ENCODE measurements around the gene FOCAD.
"Not testable (repeated sequence)": the region's sequence is repeated elsewhere in the genome, so short reads cannot be mapped to it uniquely, and the experiment has no call there.

The FOCAD gene

GRCh38 chr9:20945856-20946255 is 261.8 kb downstream of the FOCAD start:
- H3K4me3 ChIP-seq (ENCODE audit: low read depth, low read length) = no peak overlapping the region
- no peaks in the 10 kb centered on the region for H3K4me1 ChIP-seq
- H3K9me3 ChIP-seq = no peaks in the 10 kb centered on the region
- DNase-seq = no peak
- H3K27me3 ChIP-seq = no peaks in the 10 kb centered on the region
- peaks cover 2% of the 10 kb centered on the region; the same call in 1 of the 2 replicates for H3K36me3 ChIP-seq
- no peak for TF ChIP-seq CTCF (IDR thresholded peaks at IDR 0.05; ENCODE audit: low read depth, low read length)

GRCh38 chr9:20948703-20949102 is 264.6 kb downstream of the FOCAD start:
- TF ChIP-seq CTCF (IDR thresholded peaks at IDR 0.05; ENCODE audit: low read depth, low read length) = no peak
- no peak overlapping the region for H3K4me3 ChIP-seq (ENCODE audit: low read depth, low read length)
- H3K4me1 ChIP-seq = peaks cover 5% of the 10 kb centered on the region; the same call in 1 of the 2 replicates
- no peaks in the 10 kb centered on the region for H3K27me3 ChIP-seq
- no peaks in the 10 kb centered on the region for H3K9me3 ChIP-seq
- H3K36me3 ChIP-seq = peaks cover 9% of the 10 kb centered on the region
- no peak for DNase-seq

- H3K27me3 ChIP-seq = no peaks in the 10 kb centered on the region
- H3K4me1 ChIP-seq = peaks cover 5% of the 10 kb centered on the region; the same call in 1 of the 2 replicates
- DNase-seq = no peak
- H3K4me3 ChIP-seq (ENCODE audit: low read depth, low read length) = no peak overlapping the region
- TF ChIP-seq CTCF (IDR thresholded peaks at IDR 0.05; ENCODE audit: low read depth, low read length) = no peak
- no peaks in the 10 kb centered on the region for H3K9me3 ChIP-seq
- peaks cover 9% of the 10 kb centered on the region for H3K36me3 ChIP-seq
Measured at GRCh38 chr9:20950707-20951106, 266.6 kb downstream of the FOCAD start.

GRCh38 chr9:20962536-20963225 is 278.6 kb downstream of the FOCAD start:
- Histone ChIP-seq H3K4me3 (ENCODE audit: low read depth, low read length) (no peak overlapping the region), H3K36me3 (no peaks in the 10 kb centered on the region), H3K27me3 (no peaks in the 10 kb centered on the region), H3K4me1 (no peaks in the 10 kb centered on the region), H3K9me3 (no peaks in the 10 kb centered on the region)
- DNase-seq = no peak
- no peak for TF ChIP-seq CTCF (IDR thresholded peaks at IDR 0.05; ENCODE audit: low read depth, low read length)

GRCh38 chr9:20972684-20973083 is 288.6 kb downstream of the FOCAD start:
- Histone ChIP-seq H3K27me3 (no peaks in the 10 kb centered on the region), H3K4me1 (no peaks in the 10 kb centered on the region), H3K36me3 (no peaks in the 10 kb centered on the region), H3K9me3 (no peaks in the 10 kb centered on the region), H3K4me3 (ENCODE audit: low read depth, low read length) (no peak overlapping the region)
- no peak for TF ChIP-seq CTCF (IDR thresholded peaks at IDR 0.05; ENCODE audit: low read depth, low read length)
- DNase-seq = no peak

GRCh38 chr9:20973246-20973947 is 289.3 kb downstream of the FOCAD start:
- H3K27me3 ChIP-seq; DNase-seq; H3K36me3 ChIP-seq; H3K4me1 ChIP-seq; H3K9me3 ChIP-seq; H3K4me3 ChIP-seq (ENCODE audit: low read depth, low read length): not testable (repeated sequence)

GRCh38 chr9:20974191-20974938 is 290.3 kb downstream of the FOCAD start:
- H3K4me1 ChIP-seq; H3K9me3 ChIP-seq; H3K27me3 ChIP-seq; H3K36me3 ChIP-seq; H3K4me3 ChIP-seq (ENCODE audit: low read depth, low read length); DNase-seq: not testable (repeated sequence)
